Skeletal muscle satellite cell (primary cell): ENCODE results near the gene CCL16.
"Not testable (repeated sequence)": the region's sequence is repeated elsewhere in the genome, so short reads cannot be mapped to it uniquely, and the experiment has no call there.

Experiments
- H3K27me3 ChIP-seq: 2 replicates; pipeline ENCODE4 v1.7.0; 2013; ENCODE audit warnings: low read length; ENCODE audit not compliant: control insufficient read depth, insufficient read depth
- H3K36me3 ChIP-seq: 2 replicates; pipeline ENCODE4 v1.7.0; 2013; ENCODE audit warnings: mild to moderate bottlenecking, control low read depth, low read length; ENCODE audit not compliant: insufficient read depth
- H3K4me1 ChIP-seq: 2 replicates; pipeline ENCODE4 v1.7.0; 2013; ENCODE audit warnings: low read length; ENCODE audit not compliant: control insufficient read depth, insufficient read depth
- H3K4me2 ChIP-seq: 2 replicates; pipeline ENCODE4 v1.7.0; 2013; ENCODE audit warnings: mild to moderate bottlenecking, low read length
- H3K4me3 ChIP-seq: 2 replicates; pipeline ENCODE4 v1.7.0; 2013; ENCODE audit warnings: low read length
- H3K9ac ChIP-seq: 2 replicates; pipeline ENCODE4 v1.7.0; 2013; ENCODE audit warnings: mild to moderate bottlenecking, low read depth, low read length, moderate library complexity
- H3K9me3 ChIP-seq: replicated peaks from 2 replicates; pipeline ENCODE4 v1.7.0; 2013; ENCODE audit warnings: mild to moderate bottlenecking, control low read depth, low read length

The CCL16 gene

DNA sequence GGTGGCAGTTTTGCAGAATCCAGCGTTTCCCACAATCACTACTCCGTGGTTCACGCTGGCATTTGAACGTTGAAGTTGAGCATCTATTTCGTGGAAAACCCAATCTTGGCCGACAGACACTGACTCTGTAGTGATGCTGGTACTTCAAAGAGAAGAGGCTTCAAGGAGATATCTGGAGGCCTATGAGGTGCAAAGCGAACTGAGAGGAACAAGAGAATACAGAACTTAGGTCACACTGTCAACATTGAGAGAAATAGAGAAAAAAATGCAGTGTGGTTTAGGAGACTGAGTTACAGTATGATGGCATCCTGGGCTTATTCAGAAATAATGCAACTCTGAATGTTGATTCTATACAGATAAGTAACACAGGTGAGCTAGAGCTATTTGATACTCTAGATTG, 16.0 kb downstream of the CCL16 start:
- Histone ChIP-seq H3K27me3 (peaks cover 5% of the 10 kb centered on the region), H3K36me3 (no peaks in the 10 kb centered on the region), H3K9ac (no peak overlapping the region), H3K4me2 (no peak overlapping the region), H3K9me3 (no peaks in the 10 kb centered on the region), H3K4me3 (no peak overlapping the region), H3K4me1 (no peaks in the 10 kb centered on the region)

DNA sequence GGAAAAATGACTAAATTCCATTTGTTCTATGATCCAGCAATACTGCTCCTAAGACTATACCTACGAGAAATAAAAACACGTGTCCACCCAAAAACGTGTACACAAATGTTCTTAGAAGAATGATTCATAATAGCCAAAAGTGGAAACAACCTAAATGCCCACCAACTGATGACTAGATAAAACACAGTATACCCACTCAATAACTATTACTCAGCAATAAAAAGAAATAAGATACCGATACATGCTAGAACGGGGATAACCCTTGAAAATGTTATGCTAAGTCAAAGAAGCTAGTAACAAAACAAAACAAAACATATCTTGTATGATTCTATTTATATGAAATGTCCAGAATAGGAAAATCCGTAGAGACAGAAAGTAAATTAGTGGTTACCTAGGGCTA, 17.6 kb downstream of the CCL16 start:
- no peaks in the 10 kb centered on the region for H3K4me1 ChIP-seq
- no peak overlapping the region for H3K4me2 ChIP-seq
- H3K36me3 ChIP-seq = no peaks in the 10 kb centered on the region
- no peak overlapping the region for H3K9ac ChIP-seq
- H3K27me3 ChIP-seq = peaks cover 9% of the 10 kb centered on the region
- no peaks in the 10 kb centered on the region for H3K9me3 ChIP-seq
- H3K4me3 ChIP-seq = no peak overlapping the region

DNA sequence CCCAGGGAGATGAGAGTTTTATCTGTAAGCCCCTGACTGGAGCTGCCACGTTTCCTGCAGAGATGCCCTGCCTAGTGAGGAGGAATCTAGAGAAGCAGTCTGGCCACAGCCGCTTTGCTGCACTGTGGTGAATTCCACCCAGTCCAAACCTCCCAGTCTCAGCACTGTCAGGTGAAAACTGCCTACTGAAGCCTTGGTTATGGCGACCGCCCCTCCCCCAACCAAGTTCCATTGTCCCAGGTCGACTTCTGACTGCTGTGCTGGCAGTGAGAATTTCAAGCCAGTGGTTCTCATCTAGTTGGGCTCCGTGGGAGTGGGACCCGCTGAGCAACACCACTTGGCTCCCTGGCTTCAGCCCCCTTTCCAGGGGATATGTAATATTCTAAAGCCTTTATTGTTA, 27.6 kb downstream of the CCL16 start:
- no peak overlapping the region for H3K4me2 ChIP-seq
- H3K9ac ChIP-seq = no peak overlapping the region
- H3K36me3 ChIP-seq = no peaks in the 10 kb centered on the region
- H3K27me3 ChIP-seq = peaks cover 15% of the 10 kb centered on the region
- no peaks in the 10 kb centered on the region for H3K4me1 ChIP-seq
- no peaks in the 10 kb centered on the region for H3K9me3 ChIP-seq
- H3K4me3 ChIP-seq = no peak overlapping the region

DNA sequence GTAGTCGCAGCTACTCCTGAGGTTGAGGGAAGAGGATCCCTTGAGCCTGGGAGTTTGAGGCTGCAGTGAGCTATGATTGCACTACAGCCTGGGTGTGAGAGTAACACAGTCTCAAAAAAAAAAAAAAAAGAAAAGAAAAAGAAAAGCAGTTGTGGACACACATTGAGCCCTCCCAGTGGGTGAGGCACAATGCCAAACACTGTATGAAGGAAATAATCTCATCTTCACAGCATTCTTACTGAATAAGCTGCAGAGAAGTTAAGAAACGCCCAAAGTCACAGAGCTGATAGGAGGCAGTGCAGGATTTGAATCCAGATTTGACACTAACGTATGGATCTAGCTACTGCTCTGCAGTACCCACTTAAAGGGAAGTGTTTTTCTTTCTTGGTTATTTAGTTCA, 31.9 kb downstream of the CCL16 start:
- Histone ChIP-seq H3K36me3 (no peaks in the 10 kb centered on the region), H3K4me2 (no peak overlapping the region), H3K9ac (no peak overlapping the region), H3K4me1 (no peaks in the 10 kb centered on the region), H3K9me3 (no peaks in the 10 kb centered on the region), H3K27me3 (peaks cover 9% of the 10 kb centered on the region), H3K4me3 (no peak overlapping the region)

DNA sequence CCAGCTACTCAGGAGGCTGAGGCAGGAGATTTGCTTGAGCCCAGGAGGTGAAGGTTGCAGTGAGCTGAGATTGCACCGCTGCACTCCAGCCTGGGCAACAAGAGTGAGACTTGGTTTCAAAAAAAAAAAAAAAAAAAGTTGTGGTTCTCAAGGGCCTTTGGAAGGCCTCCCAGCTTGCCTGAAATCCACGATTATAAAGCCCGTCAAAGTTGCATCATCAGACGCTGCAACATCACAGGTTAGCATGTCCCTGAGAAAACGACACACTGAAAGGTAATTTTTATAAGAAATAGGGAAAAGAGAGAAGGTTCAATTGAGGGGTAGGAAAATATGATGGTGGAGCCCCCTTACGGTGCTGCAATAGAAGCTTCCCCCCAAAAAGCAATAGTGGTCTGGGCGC, 33.2 kb downstream of the CCL16 start:
- Histone ChIP-seq H3K9ac (no peak overlapping the region), H3K4me2 (no peak overlapping the region), H3K9me3 (no peaks in the 10 kb centered on the region), H3K4me3 (no peak overlapping the region), H3K27me3 (peaks cover 10% of the 10 kb centered on the region), H3K36me3 (no peaks in the 10 kb centered on the region), H3K4me1 (no peaks in the 10 kb centered on the region)

DNA sequence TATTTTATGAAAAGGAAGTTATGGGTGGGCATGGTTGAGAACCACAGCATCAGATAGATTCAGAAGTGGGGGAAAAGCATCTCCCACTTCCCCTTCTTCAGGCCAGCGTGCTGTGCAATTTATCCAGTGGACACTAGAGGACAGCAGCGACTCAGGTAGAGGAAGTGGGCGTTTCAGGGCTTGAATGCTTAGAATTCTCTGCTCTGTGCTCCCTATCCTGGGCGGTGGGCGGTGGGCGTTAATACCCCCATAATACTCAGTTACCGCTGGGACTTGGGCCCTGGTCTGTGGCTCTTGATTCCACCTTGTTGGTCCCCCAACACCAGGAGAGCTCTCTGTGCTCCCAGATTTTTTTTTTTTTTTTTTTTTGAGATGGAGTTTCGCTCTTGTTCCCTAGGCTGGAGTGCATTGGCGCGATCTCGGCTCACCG, 34.1 kb downstream of the CCL16 start:
- H3K4me3 ChIP-seq = no peak overlapping the region
- no peaks in the 10 kb centered on the region for H3K4me1 ChIP-seq
- H3K9me3 ChIP-seq = no peaks in the 10 kb centered on the region
- H3K4me2 ChIP-seq = peak overlapping the region; percentile 58
- H3K9ac ChIP-seq = no peak overlapping the region
- peaks cover 13% of the 10 kb centered on the region for H3K27me3 ChIP-seq
- no peaks in the 10 kb centered on the region for H3K36me3 ChIP-seq

DNA sequence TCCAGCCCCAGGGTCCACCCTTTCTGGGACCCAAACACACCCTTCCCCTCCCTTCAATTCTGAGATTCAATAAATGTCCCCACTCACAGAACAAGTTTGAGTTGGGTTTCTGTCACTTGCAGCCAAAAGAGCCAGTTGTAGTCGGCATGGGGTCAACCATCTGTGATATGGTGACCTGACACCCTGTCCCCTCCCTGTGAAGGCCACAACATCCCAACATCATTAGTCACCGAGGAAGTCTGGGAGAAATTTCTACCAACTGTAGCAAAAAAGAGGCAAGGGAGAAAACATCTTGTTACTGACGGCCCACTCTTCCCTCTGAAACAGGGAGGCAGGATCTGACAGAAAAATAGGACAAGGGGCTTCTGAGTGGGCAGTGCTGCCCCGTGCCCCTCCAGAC, 37.1 kb downstream of the CCL16 start:
- Histone ChIP-seq H3K9ac (no peak overlapping the region), H3K36me3 (no peaks in the 10 kb centered on the region), H3K4me3 (no peak overlapping the region), H3K4me2 (no peak overlapping the region), H3K9me3 (no peaks in the 10 kb centered on the region), H3K4me1 (no peaks in the 10 kb centered on the region), H3K27me3 (peaks cover 4% of the 10 kb centered on the region)

DNA sequence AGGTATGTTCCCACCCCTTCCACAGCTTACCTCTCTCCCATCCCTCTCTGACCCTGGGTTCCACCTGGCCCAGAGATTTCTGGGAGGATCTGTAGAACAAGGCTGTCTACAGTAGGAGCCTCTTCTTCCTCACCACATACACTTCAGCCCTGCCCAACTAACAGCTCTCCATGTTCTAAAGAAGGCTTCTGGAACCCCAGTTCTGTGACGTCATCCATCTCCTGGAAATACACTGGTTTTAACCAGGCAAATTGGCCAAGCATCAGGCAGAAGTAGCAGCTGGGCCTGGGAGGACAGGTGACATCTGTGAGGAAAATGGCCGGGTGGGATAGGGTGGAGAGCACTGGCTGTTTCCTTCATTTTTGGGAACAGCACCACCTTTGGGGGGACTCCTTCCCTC, 37.8 kb downstream of the CCL16 start, which contains the start of gene LYZL6:
Gene LYZL6 (minus strand): TSS at position 177 of the 400 bp plus-strand sequence. CDS start 4,357 bp downstream, outside the sequence.
- H3K9me3 ChIP-seq = no peaks in the 10 kb centered on the region
- no peak within 1 kb of the TSS for H3K4me3 ChIP-seq
- no peaks in the 10 kb centered on the region for H3K4me1 ChIP-seq
- no peak within 1 kb of the TSS for H3K4me2 ChIP-seq
- no peaks in the 10 kb centered on the region for H3K36me3 ChIP-seq
- H3K9ac ChIP-seq = no peak within 1 kb of the TSS
- H3K27me3 ChIP-seq = peaks cover 4% of the 10 kb centered on the region

DNA sequence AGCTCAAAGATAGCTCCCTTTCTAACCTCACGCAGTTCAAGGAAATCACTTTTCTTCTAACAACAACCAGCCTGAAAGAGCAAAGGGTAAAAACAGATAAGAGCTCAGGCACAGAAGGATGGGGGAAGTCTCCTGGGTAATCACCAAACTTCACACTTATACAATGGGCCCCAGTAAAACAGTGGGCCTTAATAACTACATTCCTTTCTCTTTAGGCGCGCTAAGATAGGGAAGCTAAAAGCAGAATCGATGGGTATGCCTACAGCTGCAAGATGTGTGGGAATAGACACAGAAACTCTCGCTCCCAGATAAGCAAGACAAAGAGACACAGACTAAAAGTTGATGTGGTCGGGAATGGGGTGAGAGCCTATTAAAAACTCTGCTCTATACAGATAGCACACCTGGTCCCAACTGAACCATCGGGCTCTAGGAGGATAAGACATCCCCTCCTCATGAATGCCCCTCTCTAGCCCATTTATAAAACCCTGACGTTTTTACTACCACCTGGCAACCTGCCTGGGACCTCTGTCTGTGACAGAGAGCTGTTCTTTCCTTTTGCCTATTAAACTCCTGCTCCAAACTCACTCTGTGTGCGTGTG, 38.6 kb downstream of the CCL16 start:
- Histone ChIP-seq H3K4me3 (no peak overlapping the region), H3K4me1 (no peaks in the 10 kb centered on the region), H3K9ac (no peak overlapping the region), H3K36me3 (no peaks in the 10 kb centered on the region), H3K4me2 (no peak overlapping the region), H3K27me3 (peaks cover 4% of the 10 kb centered on the region), H3K9me3 (no peaks in the 10 kb centered on the region)

DNA sequence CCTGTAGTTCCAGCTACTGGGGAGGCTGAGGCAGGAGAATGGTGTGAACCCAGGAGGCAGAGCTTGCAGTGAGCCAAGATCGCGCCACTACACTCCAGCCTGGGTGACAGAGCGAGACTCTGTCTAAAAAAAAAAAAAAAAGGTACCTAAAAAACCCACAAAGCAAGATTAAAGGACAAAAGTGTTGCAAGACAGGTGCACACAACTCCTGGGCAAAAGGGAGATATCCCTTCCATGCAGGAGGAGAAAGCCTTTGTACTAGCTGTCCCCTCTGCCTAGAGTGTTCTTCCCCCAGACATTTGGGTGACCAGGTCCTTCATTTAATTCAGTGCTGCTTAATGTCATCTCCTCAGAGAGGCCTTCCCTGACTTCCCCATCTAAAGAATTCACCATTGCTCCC, 42.8 kb downstream of the CCL16 start:
- not testable (repeated sequence) for H3K36me3 ChIP-seq, H3K9ac ChIP-seq, H3K4me3 ChIP-seq, H3K9me3 ChIP-seq, H3K4me2 ChIP-seq, H3K4me1 ChIP-seq
- H3K27me3 ChIP-seq = peaks cover 14% of the 10 kb centered on the region

DNA sequence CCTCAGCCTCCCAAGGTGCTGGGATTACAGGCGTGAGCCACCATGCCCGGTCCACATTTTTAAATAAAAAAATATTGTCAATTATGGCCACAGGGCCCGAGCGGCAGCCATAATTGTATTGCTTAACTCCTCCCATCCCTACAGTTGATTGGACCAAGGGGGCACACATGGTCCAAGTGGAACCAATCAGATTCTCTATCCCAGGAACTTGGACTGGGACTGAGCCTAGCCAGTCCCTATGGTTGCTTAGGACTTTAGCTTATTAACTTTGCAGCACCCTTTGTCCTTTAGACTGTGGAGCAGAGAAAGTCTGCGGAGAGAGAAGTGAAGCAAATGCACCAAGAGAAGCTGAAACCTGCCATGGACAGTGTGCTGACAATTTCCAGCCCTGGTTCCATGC, 45.2 kb downstream of the CCL16 start:
- H3K4me3 ChIP-seq = no peak overlapping the region
- H3K9ac ChIP-seq = no peak overlapping the region
- H3K36me3 ChIP-seq = no peaks in the 10 kb centered on the region
- H3K27me3 ChIP-seq = peaks cover 10% of the 10 kb centered on the region
- H3K4me1 ChIP-seq = peaks cover 4% of the 10 kb centered on the region
- H3K9me3 ChIP-seq = no peaks in the 10 kb centered on the region
- no peak overlapping the region for H3K4me2 ChIP-seq

DNA sequence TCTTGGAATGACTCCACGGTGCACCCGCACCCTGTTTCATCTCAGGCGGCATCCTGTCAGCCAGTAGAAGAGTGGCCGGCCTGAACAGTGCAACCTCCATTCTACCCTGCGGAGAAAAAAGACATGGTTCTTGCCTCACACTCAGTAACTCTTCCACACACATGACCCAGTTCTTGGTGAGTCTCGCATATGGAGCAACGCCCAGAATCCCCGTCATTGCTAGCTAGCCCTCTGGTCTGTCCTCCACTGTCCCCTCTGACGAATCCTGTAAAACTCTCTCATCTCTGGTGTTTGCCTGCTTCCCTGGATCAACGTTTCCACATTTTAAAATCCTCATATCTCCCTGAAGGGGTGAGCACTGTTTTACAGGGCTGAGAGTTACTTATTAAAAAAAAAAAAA, 46.5 kb downstream of the CCL16 start:
- no peaks in the 10 kb centered on the region for H3K9me3 ChIP-seq
- peaks cover 14% of the 10 kb centered on the region for H3K4me1 ChIP-seq
- H3K4me2 ChIP-seq = no peak overlapping the region
- H3K9ac ChIP-seq = no peak overlapping the region
- H3K27me3 ChIP-seq = peaks cover 14% of the 10 kb centered on the region
- no peak overlapping the region for H3K4me3 ChIP-seq
- no peaks in the 10 kb centered on the region for H3K36me3 ChIP-seq
